Fibroblast of skin of abdomen (primary cell): ENCODE measurements around the gene SPAG16.
A peak's percentile ranks its signal among the peaks of the same experiment; 100 is the strongest.
"Not testable (repeated sequence)": the region's sequence is repeated elsewhere in the genome, so short reads cannot be mapped to it uniquely, and the experiment has no call there.

ENCODE experiments used
- DNase-seq: peaks from one replicate; pipeline ENCODE4 v3.0.0-alpha.2; 2013

The SPAG16 gene

DNA sequence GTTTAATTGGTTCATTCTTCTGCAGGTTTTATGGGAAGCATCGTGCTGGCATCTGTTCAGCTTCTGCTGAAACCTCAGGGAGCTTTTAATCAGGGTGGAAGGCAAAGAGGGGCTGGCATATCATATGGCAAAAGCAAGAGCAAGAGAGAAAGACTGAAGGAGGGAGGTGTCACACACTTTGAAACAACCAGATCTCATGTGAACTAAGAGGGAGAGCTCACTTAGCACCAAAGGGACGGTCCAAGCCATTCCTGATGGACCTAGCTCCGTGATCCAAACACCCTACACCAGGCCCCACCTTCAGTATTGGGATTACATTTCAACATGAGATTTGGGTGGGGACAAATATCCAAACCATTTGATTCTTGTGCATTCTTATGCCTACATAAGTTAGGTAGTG is 563.1 kb downstream of the SPAG16 start:
- DNase-seq = no peak

DNA sequence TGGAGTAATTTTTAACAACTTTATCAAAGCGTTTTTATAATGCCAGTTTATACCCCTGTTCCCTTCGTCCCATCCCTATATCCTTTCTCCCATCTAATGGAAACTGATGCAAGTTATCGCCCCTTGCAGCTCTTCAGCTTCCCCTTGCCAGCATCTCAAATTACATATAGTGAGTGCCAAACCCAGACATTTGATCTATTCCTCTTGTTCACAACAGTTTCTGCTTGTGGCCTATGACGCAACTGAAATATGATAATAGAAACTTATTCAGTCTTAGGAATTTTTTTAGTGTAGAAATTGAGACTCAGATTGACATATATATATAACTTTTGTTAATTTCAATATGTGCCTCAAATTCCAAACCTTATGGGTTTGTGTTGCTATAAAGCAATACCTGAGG is 564.4 kb downstream of the SPAG16 start:
- peak; percentile 42 for DNase-seq

DNA sequence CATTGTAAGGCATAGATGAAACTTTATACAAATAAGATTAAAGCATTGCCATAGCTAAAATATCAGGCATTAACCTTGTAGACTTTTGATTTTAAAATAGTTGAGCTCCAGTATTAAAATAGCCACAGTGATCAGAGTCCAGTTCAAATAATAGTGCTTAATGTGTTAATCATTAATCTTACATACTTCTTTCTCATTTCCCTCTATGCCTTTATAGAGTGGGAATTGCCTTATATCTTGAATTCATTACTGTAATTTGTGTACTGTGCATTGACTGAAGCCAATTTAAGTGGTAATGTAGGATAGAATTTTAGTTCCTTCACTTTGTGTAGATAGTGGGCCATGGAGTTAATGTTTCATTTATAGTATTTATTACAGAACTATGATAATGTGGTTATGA is 577.4 kb downstream of the SPAG16 start:
- DNase-seq = no peak

DNA sequence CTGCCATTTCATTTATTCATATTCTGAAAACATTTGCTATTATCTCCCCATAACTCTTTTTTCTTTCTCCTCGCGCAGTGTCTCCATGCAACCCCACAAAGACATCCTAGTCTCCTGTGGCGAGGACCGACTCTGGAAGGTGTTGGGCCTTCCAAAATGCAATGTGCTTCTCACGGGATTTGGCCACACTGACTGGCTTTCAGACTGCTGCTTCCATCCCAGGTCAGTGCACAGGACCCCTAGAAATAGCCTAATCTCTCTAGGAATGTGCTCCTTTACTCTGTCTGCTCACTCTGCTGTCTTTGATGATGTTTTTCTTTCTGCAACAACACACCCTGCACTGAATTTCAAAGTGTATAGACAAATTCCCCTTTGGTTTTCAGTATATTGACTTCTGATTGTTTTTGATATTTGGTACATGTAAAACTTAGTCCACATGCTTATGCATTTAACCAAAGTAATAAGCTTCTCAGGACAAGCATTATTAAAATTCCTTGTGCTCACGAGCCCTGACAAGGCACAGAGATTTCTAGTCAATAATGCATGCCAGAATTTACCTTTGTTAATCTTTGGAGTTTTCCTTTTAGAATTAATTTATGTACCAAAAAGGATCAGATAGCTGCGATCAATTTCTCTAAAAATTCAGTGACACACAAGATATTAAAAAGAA is 578.3 kb downstream of the SPAG16 start:
- DNase-seq = no peak

- DNase-seq = no peak
These were observed 579.3 kb downstream of the SPAG16 start for GRCh38 chr2:213863541-213863940.

DNA sequence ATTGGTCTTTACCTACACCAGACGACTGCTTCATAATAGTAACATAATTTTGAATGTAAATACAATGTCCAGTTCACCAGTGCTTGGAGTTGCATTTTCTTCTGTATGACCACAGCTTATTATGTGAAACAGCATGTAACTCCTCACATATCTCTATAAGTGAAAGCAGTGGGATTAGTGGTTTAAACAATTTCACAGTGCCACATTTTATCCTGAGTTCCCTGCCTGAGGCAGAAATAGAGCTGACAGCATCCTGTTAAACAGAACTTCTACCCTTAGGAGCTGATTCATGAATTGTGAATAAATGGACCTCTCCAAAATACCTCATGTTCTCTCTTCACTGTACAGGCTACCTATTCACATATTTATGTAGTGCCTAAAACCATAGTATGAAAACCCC is 584.3 kb downstream of the SPAG16 start:
- no peak for DNase-seq

DNA sequence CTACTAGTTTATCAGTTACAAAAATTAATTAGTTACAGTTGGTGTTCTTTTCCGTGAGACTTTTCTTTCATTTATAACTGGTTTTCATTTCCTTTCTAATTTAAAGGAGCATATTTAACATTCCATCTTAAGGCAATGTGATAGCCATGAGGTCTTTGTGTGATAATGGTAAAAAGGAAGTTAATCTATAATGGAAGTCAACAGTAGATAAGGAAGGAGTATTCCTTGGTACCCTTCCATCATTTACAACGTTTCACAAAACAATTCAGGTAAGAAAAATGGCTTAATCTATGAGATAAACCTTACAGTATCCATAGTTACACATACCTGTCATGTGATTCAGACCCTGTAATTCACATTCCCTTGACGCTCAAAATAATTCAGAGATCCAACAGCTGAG is 601.2 kb downstream of the SPAG16 start:
- no peak for DNase-seq

DNA sequence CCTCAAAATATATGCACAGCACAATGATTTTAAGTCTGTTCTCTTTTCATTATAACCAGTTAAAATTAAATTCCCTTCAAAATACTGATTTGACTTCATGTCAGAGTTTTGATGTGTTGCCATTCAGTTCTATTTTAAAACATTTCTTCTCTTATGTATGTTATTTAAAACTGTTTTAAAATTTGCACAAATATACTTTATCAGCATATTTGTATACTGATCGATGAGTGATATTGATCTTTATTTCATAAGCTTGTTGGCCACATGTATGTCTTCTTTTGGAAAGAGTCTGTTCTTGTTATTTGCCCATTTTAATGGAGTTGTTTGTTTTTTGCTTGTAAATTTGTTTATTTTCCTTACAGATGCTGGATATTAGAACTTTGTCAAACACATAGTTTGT is 630.2 kb downstream of the SPAG16 start:
- DNase-seq = no peak

DNA sequence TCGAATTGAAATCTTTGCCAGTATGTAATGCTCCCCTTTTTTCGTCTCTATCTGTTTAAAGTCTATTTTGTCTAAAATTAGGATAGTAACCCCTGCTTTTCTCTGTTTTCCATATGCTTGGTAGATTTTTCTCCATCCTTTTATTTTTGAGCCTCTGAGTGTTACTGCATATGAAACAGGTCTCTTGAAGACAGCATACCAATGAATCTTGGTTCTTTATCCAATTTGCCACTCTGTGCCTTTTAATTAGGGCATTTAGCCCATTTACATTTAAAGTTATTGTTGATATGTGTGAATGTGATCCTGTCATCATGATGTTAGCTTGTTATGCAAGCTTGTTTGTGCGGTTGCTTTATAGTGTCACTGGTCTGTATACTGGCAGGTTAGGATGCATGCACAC is 635.8 kb downstream of the SPAG16 start:
- DNase-seq = no peak

DNA sequence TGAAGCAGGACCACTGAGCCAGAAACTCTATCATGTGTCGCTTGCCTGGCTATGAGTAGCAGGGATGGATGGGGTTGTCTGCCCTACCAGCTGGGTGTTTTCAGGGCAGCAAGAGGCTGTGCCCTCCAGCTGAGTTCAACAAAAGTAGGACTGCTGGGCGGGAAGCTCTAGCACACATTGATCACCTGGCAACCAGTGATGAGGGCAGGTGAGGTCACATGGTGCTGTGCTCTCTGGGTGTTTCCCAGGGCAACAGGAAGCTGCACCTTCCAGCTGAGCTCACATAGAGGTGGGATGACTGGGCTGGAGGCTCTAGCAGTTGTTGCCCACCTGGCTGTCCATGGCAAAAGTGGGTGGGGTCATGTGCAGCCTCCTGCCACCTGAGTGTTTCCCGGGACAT is 639.3 kb downstream of the SPAG16 start:
- DNase-seq = no peak

- no peak for DNase-seq
These were observed 650.3 kb downstream of the SPAG16 start for GRCh38 chr2:213934560-213934959.

- no peak for DNase-seq
These were observed 673.8 kb downstream of the SPAG16 start for GRCh38 chr2:213958086-213958485.

- no peak for DNase-seq
These were observed 675.3 kb downstream of the SPAG16 start for GRCh38 chr2:213959589-213959988.

DNA sequence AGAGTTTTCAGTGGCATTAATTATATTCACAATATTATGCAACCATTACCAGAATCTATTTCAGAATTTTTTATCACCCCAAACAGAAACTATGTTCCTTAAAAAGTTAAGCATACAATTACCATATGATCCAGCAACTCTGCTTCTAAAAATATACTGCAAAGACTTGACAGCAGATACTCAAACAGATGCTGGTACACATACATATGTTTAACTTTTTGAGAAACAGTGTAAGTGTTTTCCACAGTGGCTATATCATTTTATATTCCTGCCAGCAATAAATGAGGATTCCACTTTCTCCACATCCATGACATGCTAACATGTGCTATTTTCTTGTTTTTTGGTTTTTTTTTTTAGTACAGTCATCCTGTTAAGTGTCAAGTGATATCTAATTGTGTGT is 687.3 kb downstream of the SPAG16 start:
- no peak for DNase-seq

DNA sequence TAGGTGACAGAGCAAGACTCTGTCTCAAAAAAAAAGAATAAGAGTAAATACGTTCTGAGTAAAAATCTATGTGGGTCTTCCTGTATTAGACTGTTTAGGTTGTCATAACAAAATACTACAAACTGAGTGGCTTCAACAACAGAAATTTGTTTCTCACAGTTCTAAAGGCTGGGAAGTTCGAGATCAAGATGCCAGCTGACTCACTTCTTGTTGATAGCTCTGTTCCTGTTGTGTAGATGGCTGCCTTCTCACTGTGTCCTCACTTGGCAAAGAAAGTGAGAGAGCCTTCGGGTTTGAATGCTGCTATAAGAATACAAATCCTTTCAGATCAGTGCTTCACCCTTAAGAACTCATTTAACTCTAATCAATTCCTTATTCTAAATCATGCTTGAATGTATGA is 696.6 kb downstream of the SPAG16 start:
- DNase-seq = no peak

GRCh38 chr2:213989207-213989606 is 704.9 kb downstream of the SPAG16 start:
- DNase-seq = no peak

GRCh38 chr2:213991453-213992108 is 707.3 kb downstream of the SPAG16 start:
- DNase-seq = no peak

DNA sequence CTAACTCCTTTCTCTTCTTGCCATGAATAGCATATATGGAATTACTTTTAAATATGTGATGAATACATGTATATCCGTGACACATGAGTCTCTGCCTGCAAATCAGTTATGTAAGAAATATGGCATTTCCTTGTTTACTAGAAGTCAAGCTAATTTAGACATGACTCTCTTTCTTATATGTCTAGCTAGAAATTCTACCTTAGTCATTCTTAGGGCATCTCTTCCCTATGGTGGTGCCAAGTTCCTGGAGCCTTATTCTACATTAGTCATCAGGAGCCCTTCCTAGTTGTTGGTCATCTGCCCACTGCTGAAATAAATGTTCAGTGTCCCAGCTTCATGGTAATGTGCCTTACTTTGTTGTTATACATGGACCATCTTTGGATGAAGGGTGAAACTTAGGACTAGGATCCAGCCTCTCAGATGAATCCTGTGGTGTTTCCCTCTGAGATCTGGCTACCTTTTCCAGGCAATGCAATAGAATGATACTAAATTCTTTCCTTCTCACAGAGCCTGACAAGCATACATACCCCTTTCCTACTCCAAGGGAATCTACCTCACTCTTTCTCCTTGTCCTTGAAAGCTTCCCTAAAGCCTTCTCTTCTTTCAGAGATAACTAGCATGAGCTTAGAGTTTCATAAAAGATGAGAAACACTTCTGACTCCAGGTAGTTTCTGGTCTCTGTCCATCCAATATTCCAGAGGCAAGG is 711.3 kb downstream of the SPAG16 start:
- DNase-seq = peak; percentile 91

DNA sequence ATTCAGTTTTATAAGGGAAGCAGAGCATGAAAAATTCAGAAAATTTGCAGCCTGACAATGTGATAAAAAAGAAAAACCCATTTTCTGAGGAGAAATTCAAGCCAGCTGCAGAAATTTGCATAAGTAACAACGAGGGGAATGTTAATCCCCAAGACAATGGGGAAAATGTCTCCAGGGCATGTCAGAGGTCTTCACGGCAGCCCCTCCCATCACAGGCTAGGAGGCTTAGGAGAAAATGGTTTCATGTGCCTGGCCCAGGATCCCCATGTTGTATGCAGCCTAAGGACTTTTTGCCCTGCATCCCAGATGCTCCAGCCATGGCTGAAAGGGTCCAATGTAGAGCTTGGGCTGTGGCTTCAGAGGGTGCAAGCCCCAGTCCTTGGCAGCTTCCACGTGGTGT is 714.7 kb downstream of the SPAG16 start:
- DNase-seq = not testable (repeated sequence)

DNA sequence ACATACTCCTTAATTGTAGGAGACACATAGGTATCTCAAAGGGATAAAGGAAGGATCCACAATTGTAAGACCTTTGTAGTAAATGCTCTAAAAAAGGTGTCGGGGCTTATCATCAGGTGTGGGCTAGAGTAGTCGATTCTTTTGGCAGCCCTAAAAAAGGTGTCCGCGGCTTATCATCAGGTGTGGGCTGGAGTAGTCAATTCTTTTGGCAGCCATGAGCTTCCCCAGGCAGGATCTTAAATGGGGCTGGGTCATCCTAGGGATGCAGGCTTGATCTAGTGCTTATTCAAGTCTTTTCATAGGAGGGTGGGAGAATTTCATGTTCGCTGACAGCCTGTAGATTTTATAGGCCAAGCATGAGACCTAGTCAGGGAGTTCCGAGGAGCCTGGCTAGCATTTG is 720.2 kb downstream of the SPAG16 start:
- no peak for DNase-seq

DNA sequence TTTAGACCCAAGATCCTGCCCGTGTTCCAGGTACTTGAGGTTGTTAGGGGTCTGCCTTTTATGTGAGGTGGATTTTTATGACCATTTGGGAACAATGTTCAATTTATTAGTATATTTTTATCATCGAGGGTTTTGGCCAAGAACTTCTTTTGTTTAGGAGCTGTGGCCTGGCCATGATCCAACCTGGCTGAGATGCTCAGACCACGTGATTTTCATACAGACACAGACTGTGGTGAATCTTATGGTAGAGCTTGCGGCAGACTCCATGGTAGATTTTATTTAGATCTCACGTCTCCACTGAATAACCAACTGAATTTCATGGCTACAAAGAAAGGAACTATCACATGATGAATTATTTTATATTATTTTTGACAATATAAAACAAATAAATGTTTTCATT is 721.1 kb downstream of the SPAG16 start:
- peak; percentile 25 for DNase-seq

GRCh38 chr2:214006601-214007000 is 722.3 kb downstream of the SPAG16 start:
- DNase-seq = no peak

DNA sequence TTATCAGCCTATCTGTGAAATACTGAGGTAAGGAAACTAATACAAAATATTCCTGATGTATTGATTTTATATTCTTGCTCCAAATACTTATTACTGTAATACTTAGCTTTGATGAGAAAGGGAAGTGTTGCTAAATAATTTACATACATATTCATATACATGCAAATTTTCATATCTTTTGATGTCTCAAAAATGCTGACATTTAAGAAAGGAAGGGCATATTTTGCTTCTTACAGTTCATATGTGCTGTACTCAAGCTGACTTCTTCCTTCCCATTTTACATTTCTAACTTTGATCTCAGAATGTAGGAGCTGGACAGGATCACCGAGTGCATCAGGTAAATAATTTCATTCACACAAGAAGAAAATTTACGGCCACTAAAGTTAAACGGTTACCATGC is 727.4 kb downstream of the SPAG16 start:
- DNase-seq = no peak
